Epithelial cell of esophagus (primary cell): ENCODE results near the gene TRIM36.

Source experiments
- DNase-seq: peaks from one replicate; pipeline ENCODE4 v3.0.0; 2010; ENCODE audit warnings: low read depth
- H3K4me3 ChIP-seq: 2 replicates; pipeline ENCODE4 v1.5.1; 2011; ENCODE audit warnings: mild to moderate bottlenecking, low read length, control low read depth
- CTCF ChIP-seq: IDR thresholded peaks from 2 replicates; pipeline ENCODE4 v1.5.1; 2011; ENCODE audit warnings: low read depth, mild to moderate bottlenecking, low read length, control low read depth, inconsistent platforms; ENCODE audit not compliant: insufficient read depth; ENCODE audit errors: missing control alignments

The TRIM36 gene

GRCh38 chr5:115166744-115167393, 2.8 kb downstream of the TRIM36 start:
- TF ChIP-seq CTCF, result no peak
- DNase-seq, result no peak
- H3K4me3 ChIP-seq, result no peak overlapping the region

DNA sequence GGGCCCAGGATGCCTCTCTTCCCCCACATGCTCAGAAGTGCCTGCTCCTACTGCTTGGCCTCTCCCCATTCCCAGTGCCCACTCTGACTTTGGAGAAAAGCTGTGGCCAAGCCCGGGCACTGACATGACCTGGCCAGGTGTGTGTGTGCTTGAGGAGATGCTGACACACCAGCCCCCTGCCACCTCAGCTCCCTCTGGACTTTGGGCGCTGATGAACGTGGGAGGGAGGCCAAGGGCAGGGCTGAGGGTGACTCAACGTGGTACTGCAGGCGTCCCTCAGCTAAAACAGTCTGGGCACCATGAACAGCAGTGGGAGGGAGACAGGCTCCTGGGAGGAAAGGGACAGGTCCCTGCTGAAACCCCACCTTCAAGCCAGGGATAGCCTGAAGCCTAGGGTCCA, 3.9 kb downstream of the TRIM36 start:
- no peak for DNase-seq
- no peak for TF ChIP-seq CTCF
- no peak overlapping the region for H3K4me3 ChIP-seq

DNA sequence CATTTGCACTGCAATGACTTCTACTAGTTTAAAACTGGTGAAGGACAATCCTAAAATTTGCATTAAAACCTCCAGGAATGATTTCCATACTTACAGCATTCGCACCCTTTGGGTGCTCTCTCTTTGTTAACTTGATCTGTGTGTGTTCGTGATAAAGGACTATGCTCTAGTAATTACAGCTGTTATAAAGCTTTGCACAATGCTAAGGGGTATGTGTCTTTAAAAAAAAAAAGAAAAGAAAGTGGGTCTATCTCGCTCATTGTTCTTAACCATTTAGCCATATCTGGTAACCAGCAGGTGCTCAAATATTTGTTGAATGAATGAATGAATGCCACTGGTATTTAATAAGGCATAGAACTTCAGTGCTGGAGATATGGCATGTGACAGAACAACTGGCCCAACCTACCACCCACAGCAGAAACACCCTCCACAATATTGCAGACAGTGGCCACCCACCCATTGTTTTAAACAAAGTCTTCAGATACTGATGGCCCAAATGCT, 8.7 kb downstream of the TRIM36 start:
- no peak for DNase-seq
- no peak overlapping the region for H3K4me3 ChIP-seq
- no peak for TF ChIP-seq CTCF

- no peak for TF ChIP-seq CTCF
- DNase-seq, result no peak
- no peak overlapping the region for H3K4me3 ChIP-seq
These were observed 18.4 kb downstream of the TRIM36 start for GRCh38 chr5:115151208-115151805.

- TF ChIP-seq CTCF, result no peak
- DNase-seq, result no peak
- no peak overlapping the region for H3K4me3 ChIP-seq
These were observed 19.2 kb downstream of the TRIM36 start for GRCh38 chr5:115150512-115150911.

- DNase-seq, result no peak
- no peak overlapping the region for H3K4me3 ChIP-seq
- TF ChIP-seq CTCF, result no peak
These were observed 22.7 kb downstream of the TRIM36 start for GRCh38 chr5:115147052-115147451.

- no peak for TF ChIP-seq CTCF
- DNase-seq, result no peak
- no peak overlapping the region for H3K4me3 ChIP-seq
These were observed 33.4 kb downstream of the TRIM36 start for GRCh38 chr5:115136294-115136693.
